HUDEP-2 (cell line): Measurements from ENCODE around the gene APLP1.

Experiments
- DNase-seq, 76 experiments: peaks; one replicate each; lab custom pipeline; 2025; ENCODE audit not compliant: unreplicated experiment in 76 of 76; lab: John Stamatoyannopoulos, UW

The APLP1 gene

DNA sequence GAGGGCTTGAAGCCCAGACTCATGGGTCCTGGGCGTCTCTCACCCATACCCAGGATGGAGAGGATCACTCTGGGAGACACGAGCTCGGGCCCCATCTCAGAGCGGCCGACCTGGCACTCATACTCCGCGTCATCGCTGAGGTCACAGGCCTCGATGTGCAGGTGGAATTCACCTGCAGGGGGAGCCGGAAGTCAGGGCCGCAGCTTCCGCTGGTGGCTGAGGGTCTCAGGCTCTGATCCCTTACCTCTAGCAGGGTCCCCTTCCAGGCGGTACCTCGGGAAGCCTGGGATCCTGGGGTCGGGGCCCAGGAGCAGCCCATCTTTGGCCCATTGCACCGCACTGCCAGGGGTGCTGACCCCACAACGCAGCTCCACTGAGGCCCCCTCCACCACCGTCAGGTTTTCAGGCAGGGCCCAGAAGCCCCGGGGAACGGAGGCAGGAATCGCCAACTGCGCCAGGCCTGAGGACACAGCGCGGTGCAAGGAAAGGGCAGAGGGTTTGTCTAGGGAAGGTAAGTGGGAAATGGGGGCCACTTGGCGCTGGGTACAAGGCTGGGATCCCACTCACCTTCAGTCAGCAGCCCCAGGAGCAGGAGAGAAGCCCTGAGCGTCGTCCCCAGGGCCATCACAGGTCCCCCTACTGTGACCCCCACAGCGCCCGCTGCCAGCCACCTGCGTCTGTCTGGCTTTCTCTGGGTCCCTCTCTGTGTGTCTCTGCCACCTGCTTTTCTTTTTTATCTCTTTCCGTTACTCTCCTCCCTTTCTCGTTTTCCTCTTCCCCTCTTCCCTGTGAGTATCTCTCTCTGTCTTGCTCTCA is 17.0 kb upstream of the APLP1 start:
- no peak for DNase-seq

DNA sequence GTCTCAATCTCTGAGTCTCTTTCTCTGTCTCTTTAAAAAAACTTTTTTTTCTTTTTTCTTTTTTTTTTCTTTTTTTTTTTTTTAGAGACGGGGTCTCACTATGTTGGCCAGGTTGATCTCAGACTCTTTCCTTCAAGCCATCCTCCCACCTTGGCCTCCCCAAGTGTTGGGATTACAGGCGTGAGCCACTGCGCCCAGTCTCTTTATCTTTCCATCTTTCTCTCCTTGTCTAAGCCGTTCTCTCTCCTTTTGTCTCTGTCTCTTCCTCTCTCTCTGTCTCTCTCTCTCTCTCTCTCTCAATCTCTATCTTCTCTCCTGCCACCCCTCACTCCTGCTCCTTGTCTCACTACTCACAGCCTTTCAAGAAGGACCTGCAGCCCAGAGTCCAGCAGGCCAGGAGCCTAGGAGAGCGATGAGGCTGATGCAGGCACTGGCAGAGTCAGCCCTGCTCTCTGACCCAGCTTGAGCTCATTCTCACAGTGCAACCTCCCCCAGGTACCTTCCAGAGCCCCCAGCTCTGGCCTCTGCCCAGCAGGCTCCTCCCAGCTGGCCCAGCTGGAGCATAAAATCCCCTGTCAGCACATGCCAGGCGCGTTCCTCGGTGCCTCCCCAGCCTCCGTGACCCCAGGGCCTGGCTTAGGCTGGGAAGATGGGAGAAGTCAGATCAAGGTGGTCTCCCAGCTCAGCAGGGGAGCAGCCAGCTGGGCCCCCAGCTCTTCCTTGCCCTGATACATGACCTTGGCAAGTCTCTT is 16.2 kb upstream of the APLP1 start, which contains the start of gene NPHS1:
TSS of gene NPHS1 (minus strand) at position 476 of the 752 bp plus-strand sequence. CDS start 667 bp downstream, outside the sequence.
- DNase-seq: no peak

DNA sequence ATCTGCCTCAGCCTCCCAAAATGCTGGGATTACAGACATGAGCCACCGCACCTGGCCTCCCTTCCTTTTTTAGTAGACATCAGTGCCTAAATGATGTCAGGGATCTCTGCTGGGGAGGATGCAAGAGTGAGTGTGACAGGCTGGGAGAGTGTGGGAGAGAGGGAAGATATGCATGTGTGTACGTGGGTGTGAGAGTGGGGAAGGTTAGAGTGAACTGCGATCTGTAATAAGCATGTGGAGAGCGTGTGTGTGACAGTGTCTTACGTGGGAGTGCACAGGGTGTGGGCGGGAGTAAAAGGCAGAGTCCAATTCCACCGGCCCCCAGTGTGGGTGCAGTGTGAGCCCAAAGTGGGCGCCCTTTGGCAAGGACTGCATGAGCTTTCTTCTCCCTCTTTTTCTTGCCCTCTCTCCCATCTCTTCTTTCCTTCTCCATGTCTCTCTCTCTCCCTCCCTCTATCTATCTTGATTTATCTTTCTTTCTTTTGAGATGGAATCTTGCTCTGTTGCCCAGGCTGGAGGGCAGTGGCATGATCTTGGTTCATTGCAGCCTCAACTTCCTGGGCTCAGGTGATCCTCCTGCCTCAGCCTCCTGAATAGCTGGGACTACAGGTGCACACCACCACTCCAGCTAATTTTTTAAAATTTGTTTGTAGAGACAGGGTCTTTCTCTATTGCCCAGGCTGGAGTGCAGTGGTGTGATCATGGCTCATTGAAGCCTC is 15.2 kb upstream of the APLP1 start:
- DNase-seq: no peak

DNA sequence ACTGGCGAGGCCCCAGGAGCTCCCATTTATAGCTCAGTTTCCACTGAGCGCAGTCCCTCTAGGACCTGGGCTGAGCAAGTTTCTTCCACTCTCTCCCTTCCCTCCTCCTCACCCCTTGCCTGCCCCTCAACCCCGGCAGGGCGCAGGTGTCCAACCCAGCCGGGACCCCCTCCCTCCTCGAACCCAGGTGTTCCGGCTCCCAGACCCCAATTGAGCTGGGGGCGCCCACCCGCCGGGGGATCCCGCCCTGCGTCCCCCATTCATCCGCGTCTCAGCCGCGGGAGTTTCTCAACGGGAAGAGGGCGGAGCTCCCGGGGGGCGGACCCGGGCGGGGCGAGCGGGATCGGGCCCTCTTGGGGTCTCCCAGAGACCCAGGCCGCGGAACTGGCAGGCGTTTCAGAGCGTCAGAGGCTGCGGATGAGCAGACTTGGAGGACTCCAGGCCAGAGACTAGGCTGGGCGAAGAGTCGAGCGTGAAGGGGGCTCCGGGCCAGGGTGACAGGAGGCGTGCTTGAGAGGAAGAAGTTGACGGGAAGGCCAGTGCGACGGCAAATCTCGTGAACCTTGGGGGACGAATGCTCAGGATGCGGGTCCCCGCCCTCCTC is 11.7 kb upstream of the APLP1 start, which contains the start of gene KIRREL2:
TSS of gene KIRREL2 (plus strand) at position 366 of the 604 bp plus-strand sequence. CDS start at position 575, 209 bp downstream.
- no peak for DNase-seq

DNA sequence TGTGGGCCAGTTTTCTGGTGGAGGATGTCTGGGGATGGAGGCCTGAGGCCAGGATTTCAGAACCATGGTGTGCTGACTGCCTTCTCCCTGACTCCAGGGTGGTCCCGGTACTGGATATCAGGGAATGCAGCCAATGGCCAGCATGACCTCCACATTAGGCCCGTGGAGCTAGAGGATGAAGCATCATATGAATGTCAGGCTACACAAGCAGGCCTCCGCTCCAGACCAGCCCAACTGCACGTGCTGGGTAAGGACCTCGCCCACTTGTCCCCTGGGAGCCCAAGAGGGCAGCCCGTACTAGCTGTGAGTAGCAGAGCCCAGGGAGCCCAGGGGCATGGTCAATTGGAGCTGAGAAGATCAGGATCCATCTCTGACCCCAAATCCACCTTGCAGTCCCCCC is 10.1 kb upstream of the APLP1 start:
- no peak for DNase-seq

DNA sequence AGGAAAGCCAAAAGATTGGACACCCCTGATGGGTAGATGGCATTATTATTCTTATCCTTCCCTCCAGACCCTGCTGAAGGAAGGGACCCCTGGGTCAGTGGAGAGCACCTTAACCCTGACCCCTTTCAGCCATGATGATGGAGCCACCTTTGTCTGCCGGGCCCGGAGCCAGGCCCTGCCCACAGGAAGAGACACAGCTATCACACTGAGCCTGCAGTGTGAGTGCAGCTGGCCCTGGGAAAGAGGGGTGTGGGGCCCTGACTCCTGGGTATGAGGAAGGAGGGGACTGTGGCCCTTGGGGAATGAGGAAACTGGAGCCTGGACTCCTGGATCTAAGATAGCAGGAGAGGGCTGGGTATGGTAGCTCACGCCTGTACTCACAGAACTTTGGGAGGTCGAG is 9.0 kb upstream of the APLP1 start:
- DNase-seq: no peak

DNA sequence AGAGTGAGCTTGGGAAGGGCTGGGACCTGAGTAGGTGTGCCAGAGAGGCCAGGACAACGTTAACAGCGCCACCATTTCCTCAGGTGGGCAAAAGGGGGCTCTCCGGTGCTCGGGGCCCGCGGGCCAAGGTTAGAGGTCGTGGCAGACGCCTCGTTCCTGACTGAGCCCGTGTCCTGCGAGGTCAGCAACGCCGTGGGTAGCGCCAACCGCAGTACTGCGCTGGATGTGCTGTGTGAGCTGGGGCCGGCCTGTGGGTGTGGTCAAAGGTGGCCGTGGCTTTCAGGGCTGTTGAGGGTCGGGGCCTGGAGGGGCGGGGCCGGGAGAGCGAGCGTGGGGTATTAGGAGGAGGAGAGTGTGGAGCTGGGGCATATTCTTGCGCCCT is 7.9 kb upstream of the APLP1 start:
- DNase-seq: no peak

DNA sequence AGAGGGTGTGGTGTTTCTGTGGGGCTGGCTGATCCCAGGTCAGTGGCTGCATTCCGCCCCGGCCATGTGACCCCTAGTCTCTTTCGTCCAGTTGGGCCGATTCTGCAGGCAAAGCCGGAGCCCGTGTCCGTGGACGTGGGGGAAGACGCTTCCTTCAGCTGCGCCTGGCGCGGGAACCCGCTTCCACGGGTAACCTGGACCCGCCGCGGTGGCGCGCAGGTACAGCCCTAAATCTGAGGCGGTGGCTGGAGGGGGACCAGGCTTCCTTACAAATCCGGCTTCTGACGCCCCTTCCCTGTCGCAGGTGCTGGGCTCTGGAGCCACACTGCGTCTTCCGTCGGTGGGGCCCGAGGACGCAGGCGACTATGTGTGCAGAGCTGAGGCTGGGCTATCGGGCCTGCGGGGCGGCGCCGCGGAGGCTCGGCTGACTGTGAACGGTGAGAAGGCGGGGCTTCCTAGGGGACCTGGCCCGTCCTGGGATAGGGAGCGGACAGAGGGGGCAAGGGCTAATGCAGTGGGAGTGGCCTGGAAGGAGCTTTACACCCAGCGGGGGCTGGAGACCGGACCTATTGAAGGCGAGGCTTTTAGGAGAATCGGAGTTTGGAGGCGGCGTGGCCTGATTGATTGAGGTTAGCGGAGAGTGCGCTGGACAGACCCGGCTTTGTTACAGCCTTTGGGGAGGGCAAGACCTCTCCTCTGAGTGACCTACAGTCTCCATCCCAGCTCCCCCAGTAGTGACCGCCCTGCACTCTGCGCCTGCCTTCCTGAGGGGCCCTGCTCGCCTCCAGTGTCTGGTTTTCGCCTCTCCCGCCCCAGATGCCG is 7.3 kb upstream of the APLP1 start:
- peak in 1 of 76 experiments; percentile 7 for DNase-seq

DNA sequence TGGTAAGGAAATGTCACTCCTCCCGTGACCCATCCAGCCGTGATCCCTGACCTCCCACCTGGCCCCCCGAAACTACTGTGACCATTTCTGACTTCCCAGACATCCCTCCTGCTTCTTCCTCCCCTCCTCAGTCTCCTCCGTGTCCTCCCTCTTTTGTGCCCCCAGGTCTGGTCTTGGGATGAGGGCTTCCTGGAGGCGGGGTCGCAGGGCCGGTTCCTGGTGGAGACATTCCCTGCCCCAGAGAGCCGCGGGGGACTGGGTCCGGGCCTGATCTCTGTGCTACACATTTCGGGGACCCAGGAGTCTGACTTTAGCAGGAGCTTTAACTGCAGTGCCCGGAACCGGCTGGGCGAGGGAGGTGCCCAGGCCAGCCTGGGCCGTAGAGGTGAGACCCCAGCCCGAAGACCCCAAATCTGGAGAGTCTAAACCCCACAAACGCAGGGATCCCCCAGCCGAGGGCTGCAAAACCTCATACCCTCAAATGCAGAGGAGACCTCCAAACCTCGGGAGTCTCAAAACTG is 6.7 kb upstream of the APLP1 start:
- DNase-seq: no peak

DNA sequence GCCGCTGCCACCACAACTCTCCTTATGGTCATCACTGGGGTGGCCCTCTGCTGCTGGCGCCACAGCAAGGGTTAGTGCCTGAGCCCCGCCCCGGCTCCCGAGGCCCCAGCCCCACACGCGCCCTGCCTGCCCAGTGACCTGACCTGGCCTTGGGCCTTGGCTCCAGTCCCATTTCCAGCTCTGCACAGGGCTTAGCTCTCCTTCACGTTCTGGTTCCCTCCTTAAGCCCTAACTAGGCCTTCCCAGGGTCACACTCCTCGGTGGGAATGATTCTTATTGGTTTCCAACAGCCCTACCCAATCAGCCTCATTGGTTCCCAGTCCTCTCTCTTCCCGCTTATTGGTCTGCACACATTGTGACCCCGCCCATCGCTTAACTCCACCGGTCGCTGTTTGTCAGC is 5.8 kb upstream of the APLP1 start:
- DNase-seq: no peak

DNA sequence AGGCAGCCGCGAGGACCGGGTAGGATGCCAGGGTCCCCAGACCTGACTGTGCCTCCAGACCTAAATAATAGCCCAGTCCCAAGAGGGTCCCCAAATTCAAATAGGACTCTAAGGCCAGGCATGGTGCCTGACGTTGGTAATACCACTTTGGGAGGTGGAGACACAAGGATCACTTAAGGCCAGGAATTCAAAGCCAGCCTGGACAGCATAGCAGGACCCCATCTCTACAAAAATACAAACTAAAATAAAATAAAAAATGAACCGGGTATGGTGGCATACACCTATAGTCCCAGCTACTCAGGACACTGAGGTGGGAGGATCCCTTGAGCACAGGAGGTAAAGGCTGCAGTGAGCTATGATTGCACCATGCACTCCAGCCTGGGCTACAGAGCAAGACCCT is 5.4 kb upstream of the APLP1 start:
- DNase-seq: no peak

DNA sequence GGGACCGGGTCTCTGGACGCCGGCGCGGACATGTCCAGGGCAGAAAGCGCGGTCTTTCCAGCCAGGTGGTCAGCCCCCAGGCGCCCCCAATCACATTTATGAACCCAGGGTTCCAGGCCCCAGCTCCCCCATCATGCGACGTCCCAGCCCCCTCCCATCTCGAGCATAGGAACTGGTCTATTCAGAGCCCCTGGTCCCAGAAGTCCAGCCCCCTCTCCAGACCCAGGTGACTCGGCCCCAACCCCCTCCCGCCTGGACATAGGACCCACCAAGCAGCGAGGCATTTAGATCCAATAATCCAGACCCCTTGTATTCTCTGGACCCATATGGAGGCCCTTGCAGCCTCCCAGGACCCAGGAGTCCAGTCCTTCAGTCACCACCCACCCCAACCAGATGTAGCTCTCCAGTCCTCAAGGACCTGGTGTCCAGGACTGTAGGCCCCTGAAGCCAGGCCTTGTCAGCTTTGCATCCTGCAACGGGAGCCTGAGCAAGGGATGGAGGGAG is 501 bp downstream of the APLP1 start:
- no peak for DNase-seq

DNA sequence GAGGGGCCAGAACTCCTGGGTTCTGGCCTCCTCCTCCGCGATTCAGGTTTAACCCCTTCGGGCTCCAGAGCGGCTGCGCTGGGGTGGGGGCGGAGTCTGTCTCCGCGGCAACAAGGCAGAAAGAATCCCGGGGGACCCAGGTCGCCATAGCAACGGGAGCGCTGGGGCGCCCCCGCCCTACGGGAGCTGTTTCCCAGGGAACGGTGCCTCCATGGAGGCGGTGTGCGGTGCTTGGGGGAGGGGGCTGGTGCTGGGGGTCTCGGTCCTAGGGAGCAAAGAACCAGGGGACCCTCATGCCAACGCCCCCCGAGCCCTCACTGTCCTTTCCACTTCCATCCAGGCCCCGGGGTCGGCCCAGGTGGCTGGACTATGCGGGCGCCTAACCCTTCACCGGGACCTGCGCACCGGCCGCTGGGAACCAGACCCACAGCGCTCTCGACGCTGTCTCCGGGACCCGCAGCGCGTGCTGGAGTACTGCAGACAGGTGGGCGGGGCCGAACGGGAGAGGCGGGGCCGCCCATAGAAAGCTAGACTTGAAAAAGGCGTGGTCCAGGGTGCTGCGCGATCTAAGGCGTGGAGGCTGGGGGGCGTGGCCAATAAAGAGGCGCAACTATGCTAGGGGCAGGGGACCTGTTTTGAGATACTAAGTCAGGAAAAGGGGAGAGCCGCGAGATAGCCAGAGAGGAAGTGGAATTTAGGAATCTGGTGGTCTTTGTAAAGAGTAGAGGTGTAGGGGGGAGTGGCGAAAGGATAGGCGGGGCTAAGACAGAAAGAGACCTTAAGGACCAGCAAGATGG is 1.2 kb downstream of the APLP1 start:
- DNase-seq: peak in 74 of 76 experiments; percentile 41 to 94 (median 86)

DNA sequence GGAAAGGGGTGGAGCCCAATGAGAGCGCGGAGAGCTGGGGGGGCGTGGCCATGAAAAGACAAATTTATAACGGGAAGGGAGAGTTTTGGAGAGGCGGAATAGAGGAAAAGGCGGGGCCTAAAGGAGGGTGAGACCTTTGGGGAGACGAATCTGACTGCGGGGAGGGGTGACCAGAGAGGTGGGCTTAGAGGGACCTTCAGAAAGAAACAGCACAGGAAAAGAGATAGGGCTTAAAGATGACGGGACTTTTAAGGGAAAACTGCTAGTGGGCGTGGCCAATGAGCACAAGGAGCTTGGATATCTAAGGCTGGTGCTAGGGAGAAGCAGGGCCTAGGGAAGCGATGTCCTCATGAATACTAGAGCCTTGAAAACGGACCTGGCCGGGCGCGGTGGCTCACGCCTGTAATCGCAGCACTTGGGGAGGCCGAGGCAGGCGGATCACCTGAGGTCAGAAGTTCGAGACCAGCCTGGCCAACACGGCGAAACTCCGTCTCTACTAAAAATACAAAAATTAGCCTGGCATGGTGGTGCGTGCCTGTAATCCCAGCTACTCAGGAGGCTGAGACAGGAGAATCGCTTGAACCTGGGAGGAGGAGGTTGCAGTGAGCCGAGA is 1.9 kb downstream of the APLP1 start:
- DNase-seq: peak in 4 of 76 experiments; percentile 61 to 74 (median 64)

DNA sequence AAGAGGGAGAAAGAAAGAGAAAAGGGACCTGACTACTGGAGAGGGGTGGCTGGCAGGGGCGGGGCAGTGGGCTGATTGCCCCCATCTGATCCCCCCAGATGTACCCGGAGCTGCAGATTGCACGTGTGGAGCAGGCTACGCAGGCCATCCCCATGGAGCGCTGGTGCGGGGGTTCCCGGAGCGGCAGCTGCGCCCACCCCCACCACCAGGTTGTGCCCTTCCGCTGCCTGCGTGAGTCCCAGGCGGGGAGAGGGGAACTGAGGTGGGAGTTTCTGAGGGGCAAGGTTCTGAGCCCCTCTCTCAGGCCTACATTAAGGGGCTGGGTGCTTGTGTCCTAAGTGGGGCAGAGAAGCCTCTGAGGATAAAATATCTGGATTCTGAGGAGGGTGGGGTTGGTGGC is 2.4 kb downstream of the APLP1 start:
- no peak for DNase-seq

DNA sequence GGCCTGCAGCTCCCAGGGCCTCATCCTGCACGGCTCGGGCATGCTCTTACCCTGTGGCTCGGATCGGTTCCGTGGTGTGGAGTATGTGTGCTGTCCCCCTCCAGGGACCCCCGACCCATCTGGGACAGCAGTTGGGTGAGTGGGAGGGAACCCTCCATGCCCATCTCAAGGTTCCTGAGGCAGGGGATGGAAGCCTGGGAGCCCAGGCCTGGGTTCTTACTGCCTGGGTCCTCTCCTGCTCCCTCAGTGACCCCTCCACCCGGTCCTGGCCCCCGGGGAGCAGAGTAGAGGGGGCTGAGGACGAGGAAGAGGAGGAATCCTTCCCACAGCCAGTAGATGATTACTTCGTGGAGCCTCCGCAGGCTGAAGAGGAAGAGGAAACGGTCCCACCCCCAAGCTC is 3.2 kb downstream of the APLP1 start:
- no peak for DNase-seq

DNA sequence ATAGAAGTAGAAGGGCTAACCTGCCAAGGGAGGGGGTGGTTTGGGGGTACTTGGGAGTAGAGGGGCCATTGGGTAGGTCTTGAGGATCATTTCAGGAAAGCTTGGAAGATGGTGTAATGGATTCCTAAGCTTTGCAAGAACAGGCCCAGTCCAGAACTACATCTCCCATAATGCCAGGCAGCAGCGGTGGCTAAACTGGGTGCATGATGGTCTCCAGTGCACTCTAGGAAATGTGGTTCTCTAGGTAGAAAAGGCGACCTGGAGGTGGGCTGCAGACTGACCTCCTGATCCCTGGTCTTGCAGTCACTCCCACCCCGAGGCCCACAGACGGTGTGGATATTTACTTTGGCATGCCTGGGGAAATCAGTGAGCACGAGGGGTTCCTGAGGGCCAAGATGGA is 3.8 kb downstream of the APLP1 start:
- no peak for DNase-seq

DNA sequence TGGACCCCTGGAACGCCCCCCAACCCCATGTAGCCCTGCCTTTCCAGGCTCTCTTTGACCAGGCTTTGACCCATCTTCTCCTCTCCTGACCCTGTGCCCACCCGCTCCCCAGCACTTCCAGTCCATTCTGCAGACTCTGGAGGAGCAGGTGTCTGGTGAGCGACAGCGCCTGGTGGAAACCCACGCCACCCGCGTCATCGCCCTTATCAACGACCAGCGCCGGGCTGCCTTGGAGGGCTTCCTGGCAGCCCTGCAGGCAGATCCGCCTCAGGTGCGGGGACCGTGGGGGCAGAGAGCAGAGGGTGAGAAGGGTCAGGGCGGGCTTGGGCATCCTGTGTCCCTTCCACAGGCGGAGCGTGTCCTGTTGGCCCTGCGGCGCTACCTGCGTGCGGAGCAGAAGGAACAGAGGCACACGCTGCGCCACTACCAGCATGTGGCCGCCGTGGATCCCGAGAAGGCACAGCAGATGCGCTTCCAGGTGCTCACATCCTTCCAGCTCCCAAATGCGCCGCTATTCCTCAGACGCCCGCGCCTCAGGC is 6.1 kb downstream of the APLP1 start:
- DNase-seq: no peak
